Measurements from ENCODE around the gene BMP4.
A peak's percentile ranks its signal among the peaks of the same experiment; 100 is the strongest.

The BMP4 gene

GRCh38 chr14:53963320-53964227, 6.9 kb upstream of the BMP4 start:
- no peak for DNase-seq

DNA sequence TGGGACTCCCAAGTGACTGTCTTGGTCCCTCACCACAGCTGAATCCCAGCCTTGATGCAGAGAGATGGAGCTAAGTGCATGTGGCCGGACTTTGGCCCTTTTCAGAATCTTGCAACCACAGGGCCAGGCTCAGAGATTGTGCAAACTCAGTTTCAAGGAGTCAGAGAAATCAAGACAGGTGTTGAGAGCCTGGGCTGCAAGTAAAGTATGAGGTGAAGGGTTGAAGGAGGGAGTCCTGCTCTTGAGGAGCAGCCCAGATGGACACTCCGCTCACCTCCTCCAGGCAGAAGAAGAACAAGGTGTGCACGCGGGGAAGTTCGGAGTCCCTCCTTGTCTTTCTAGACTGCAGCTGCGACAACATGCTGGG, 6.3 kb upstream of the BMP4 start:
- DNase-seq = no peak

DNA sequence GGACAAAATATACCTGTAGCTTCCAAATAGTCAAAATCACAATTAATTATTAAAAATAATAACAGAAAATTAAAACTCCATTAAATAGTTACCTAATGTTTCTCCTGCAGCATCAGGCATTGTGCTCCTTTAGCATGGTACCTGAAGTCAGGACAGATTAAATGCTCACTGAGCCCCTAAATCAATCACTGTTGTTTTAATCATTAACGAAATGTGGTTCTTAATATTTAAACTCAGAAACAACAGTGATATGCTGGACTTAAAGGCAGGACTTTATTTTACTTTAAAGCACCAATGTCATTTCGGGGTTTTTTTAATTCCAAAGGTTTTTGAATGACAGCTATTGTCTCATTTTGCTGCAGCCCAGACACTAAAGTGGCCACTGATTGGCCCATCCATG, 2.0 kb upstream of the BMP4 start:
- no peak for DNase-seq

DNA sequence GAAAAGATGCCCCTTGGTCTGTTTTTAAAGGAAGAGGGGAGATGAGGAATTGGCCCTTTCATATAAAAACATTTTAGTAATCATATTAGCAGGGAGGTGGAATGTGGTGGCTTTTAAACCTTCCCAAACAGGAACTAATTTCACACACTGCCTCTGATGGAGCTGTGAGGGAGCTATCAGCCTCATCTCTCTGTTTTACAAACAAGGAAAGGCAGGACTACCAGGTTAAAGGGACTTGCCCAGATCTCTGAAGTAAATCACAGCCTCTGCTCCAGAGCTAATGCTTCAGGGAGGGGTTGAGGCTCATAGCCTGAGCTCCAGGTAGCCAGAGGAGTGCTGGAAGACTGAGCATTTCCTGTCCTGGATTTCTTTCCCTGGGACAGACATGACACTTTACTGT, 1.1 kb upstream of the BMP4 start:
- DNase-seq = no peak

DNA sequence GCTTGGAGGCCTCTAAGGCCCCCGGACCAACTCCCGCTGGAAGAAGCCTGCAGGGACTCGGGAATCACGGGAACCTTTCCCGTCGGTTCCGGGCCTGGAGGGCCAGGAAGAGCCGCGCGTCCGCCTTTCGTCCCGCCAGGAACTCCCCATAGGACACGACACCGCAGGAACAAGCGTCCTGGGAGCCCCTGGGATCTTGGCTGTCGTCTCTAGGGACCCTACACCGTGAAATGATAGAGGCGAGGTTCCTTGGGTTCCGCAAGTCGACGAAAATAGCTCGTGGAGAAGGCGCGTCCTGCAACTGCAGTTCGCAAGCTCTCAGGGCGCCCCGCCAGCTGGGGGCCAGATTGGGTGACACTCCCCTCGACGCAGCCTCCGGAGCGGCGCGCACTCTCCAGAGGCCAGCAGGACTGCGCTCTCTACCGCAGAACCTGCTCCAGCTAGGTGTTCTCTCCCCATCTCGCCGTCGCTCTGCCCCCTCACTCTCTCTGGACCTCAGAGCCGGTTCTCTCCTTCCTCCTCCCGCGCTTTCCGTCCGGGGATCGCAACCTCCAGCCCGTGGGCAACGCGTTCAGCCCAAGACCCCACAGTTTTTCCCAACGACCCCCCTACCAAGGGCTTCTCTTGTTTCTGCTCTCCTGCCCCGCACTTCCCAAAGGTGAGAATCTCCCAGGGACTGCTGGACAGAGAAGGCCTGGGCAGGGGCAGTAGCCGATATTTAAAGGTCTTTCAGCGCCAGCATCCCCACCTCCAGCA, 776 bp downstream of the BMP4 start:
- no peak for DNase-seq

DNA sequence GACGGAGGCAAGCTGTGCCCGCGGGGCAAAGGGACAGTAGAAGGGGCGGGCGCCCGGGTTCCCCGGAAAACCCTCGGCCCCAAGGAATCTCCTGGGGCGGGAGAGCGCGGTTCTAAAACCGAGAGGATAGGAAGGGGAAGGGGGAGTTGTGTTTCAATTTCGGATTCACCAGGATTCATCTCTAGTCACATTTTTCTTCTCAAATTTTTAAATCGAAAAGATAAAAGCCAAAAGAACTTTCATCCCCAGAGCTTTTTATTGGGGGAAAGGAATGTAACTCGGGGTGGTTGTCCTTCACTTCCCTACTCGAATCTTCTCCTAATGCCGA, 1.4 kb downstream of the BMP4 start:
- DNase-seq = no peak

DNA sequence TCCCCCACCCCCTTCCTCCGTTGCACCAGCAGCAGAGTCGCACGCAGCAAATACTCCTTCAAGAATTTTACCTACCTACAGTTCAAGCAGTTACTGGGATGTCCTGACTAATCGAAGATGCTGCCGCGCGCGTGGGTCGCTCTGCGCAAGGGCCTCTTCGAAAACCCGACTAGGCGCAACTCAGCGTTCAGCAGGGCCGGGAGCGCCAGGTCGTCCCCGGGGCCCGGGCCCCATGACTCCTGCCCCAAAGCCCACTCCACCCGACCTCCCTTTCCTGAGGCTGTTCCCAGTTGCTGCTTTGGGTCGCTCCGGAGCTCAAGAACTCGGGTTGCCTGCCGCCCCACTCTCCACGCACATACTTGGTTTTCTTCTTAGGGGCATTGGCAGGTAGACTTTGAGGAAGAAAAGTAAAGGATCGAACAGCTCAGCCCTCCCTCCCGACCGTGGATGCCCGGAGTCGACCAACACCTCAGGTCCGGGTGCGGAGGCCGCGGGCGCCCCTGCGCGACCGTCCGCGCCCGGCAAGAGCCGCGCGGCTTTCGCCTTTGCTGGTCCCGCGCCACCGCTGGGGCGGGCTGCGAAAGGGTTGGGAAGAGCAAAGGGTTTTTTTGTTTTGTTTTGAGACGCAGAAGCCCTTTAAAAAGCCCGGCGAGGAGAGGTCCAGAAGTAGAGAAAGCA, 1.9 kb downstream of the BMP4 start:
- no peak for DNase-seq

- DNase-seq = peak; percentile 25
Observed at GRCh38 chr14:53953828-53954550, 2.6 kb downstream of the BMP4 start.

GRCh38 chr14:53953002-53953827, 3.4 kb downstream of the BMP4 start:
- DNase-seq = peak; percentile 65

- no peak for DNase-seq
Observed at GRCh38 chr14:53952533-53952932, 4.1 kb downstream of the BMP4 start.

DNA sequence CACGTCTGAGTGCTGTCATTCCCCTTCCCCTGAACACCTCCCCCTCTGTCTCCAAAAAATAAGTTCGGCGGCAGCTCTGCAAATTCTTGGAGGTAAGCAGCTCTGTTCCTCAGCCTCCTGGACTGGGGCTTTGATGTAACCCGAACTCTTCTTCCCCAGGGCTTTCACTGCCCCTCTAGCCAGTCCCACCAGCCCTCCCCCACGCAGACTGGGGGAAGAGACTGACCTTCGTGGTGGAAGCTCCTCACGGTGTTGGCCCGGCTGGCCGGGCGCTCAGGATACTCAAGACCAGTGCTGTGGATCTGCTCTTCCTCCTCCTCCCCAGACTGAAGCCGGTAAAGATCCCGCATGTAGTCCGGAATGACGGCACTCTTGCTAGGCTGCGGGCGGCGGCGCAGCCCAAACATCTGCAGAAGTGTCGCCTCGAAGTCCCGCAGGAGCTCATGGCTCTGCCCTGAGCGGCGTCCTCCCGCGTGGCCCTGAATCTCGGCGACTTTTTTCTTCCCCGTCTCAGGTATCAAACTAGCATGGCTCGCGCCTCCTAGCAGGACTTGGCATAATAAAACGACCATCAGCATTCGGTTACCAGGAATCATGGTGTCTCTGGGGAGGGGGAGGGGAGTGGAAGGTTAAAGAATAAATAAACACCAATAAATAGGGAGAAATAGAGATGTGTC, 4.9 kb downstream of the BMP4 start:
- no peak for DNase-seq

DNA sequence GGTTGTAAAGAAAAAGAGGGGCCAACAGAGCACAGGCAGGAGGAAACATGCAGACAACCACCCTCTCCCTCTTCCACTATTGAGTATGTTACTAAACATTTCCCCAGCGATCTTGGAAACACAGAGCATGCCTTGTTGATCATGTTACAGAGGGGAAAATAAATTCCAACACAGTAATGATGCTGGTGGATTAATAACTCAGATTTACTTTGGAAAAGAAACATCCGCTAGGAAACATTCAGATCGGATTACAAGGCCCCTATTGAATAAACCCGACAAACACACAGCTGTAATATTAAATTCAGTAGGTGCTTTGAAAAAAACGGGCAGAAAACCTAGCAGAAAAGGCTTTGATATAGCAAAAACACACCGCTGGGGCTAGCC, 5.4 kb downstream of the BMP4 start:
- no peak for DNase-seq

- DNase-seq = no peak
Observed at GRCh38 chr14:53950031-53950793, 6.4 kb downstream of the BMP4 start.

- no peak for DNase-seq
Observed at GRCh38 chr14:53949201-53949600, 7.4 kb downstream of the BMP4 start.

DNA sequence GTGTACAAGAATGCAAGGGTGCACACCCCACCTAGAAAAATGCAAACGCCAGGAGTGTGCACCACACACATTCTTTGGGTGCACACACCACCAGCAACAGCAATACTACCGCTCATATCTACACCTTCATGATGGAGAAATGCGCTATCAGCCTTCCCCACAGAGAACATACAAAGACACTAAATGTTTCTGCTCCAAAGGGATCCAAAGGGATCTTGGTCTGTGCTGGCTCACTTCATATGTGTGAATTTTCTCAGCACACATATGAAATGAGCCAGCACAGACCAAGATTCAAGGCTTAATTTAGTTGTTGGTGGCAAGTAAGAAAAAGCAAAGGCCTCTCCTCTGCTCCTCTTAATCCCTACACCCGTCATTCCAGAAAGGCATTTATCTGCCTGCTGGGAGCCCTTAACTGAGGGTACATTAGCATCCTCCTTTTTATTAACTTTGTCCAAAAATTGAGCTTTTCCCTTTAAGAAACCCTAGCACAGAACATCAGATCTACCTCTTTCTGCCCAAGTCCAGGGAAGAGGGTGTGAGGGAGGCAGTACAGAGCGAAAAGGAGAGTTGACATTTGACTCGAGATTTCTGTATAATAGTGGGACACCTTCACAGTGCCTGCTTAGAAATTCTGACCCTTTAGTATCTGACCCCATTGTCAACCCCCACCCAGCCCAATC, 8.3 kb downstream of the BMP4 start:
- no peak for DNase-seq

- DNase-seq = no peak
Observed at GRCh38 chr14:53947452-53948204, 9.0 kb downstream of the BMP4 start.

- no peak for DNase-seq
Observed at GRCh38 chr14:53947094-53947445, 9.6 kb downstream of the BMP4 start.

DNA sequence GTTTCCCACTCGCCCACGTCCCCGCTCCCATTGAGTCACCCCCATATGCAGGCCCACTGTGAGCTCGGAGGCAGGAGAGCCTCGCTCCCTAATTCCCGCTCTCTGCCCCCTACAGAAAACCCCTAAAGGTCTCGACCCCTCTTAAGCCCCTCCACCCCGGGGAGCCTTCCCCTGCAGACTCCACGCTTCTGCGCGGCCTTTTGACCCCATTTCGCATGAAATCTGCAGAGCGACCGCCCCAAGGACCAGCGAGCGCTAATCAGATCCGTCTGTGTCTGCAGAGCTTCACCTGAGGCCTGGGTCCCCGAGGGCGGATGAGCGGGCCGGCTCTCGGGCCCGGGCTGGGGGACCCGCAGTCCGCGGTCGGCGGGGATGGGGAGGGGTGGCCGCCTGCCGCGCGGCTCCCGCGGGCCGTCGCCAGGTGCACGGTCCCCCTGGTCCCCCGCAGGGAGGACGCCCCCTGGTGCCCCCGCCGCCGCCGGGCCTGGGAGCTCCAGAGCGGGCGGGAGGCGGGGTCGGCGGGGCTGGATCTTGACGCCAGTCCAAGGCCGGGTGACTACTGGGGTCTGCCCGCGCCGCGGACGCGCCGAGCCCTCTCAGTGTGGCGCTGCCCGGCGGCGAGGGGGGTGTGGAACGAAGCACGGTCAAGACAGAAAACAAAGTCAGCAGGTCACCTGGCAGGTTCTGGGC, 10.1 kb downstream of the BMP4 start:
- DNase-seq = no peak

DNA sequence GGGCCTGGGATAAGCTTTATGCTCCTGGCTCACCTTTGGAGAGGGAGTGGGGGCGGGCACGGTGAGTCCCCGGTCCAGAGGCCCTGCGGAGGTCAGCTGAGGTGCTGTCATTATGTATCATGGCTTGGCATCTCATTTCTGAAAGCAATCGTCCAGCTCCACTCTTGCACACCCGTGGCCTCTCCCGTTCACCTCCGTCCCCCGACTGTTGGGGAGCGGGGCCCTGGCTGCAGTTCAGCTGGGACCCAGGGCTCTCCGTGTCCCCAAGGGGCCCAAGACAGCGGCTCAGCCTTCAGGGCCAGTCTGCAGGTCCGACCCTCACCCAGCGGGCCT, 10.6 kb downstream of the BMP4 start:
- no peak for DNase-seq

Measured in fibroblast of skin of right biceps (primary cell).